K562 (cell line): ENCODE measurements around the gene OBSL1. TPM values are rescaled to one million over a fixed set of nuclear protein-coding genes. Genes with fewer than 3 reads are reported as not detected.
A peak's percentile ranks its signal among the peaks of the same experiment; 100 is the strongest.

ENCODE experiments used
- ATAC-seq: fragments of 200-7000 bp; cut with Tn5 transposase; 3 replicates; pipeline ENCODE4 v1.9.1; 2020; ENCODE audit warnings: moderate library complexity
- BruUV-seq: library from RNA; stranded (reverse); fragments of 400-500 nt; replicated peaks from 2 replicates; lab custom pipeline; 2021; lab: Mats Ljungman, UMichigan
- CTCF ChIA-PET: fragments of 300-600 bp; formaldehyde crosslinking; extraction: SDS; loops from one replicate; lab custom pipeline; 2021; ENCODE audit warnings: low intra/inter-chr PET ratio; lab: Yijun Ruan, JAX
- POLR2A ChIA-PET: fragments of 300-600, 350-650 bp; sonication (Branson Sonifier 250); formaldehyde crosslinking; extraction: SDS; loops from one replicate; lab custom pipeline; 2021; ENCODE audit warnings: antibody characterized with exemption, inconsistent platforms; lab: Yijun Ruan, JAX
- DNase-seq, 4 experiments: peaks; one replicate each; pipeline versions ENCODE4 v3.0.0 to v3.0.0-alpha.2; 2011 to 2018; ENCODE audit warnings: low spot score in 3 of 4, mixed read lengths in 3 of 4; ENCODE audit errors: extremely low read depth in 1 of 4
- FAIRE-seq: peaks from 2 replicates; lab custom pipeline; 2011; peaks lifted over from hg19 to GRCh38; lab: Jason Lieb, UNC
- H2AFZ ChIP-seq: 2 replicates; pipeline ENCODE4 v1.6.0; 2011; ENCODE audit warnings: low read depth, low read length, control low read depth, inconsistent platforms
- H3K27ac ChIP-seq: fragments of 200-600 bp; 3 replicates; pipeline ENCODE4 v1.8.0; 2011; ENCODE audit warnings: low read depth, mild to moderate bottlenecking, control low read depth, inconsistent platforms, low read length, moderate library complexity, mixed read lengths; ENCODE audit errors: extremely low read depth
- H3K27me3 ChIP-seq, 2 experiments: fragments of 300-600 bp in 1 of 2; 2 replicates in 1 of 2; 3 replicates in 1 of 2; pipeline versions ENCODE4 v1.6.0 to v1.8.0; 2011; ENCODE audit warnings: inconsistent platforms in 2 of 2, low read length in 2 of 2, mild to moderate bottlenecking in 1 of 2, mixed read lengths in 1 of 2, moderate library complexity in 1 of 2; ENCODE audit not compliant: control insufficient read depth in 2 of 2, insufficient read depth in 2 of 2
- H3K36me3 ChIP-seq: fragments of 300-600 bp; 3 replicates; pipeline ENCODE4 v1.8.0; 2011; ENCODE audit warnings: mild to moderate bottlenecking, low read length, inconsistent platforms; ENCODE audit not compliant: control insufficient read depth, insufficient read depth
- H3K4me1 ChIP-seq, 2 experiments: fragments of 200-600 bp in 1 of 2; replicated peaks in 1 of 2; 2 replicates in 1 of 2; 3 replicates in 1 of 2; pipeline versions ENCODE4 v1.5.1 to v1.8.0; 2011; ENCODE audit warnings: inconsistent platforms in 2 of 2, low read length in 2 of 2, mild to moderate bottlenecking in 1 of 2, mixed read lengths in 1 of 2, moderate library complexity in 1 of 2; ENCODE audit not compliant: control insufficient read depth in 2 of 2, insufficient read depth in 2 of 2
- H3K4me2 ChIP-seq: 2 replicates; pipeline ENCODE4 v1.6.1; 2011; ENCODE audit warnings: low read length, control low read depth, inconsistent platforms, mixed read lengths; ENCODE audit not compliant: insufficient read depth
- H3K4me3 ChIP-seq: fragments of 200-600 bp; sonication (generic), shearing (Covaris generic); 2 replicates; pipeline ENCODE4 v1.5.1; 2016; ENCODE audit warnings: control low read depth, inconsistent platforms
- H3K79me2 ChIP-seq: fragments of 200-600 bp; 3 replicates; pipeline ENCODE4 v1.8.0; 2011; ENCODE audit warnings: low read length, inconsistent platforms; ENCODE audit not compliant: control insufficient read depth, insufficient read depth
- H3K9ac ChIP-seq, 2 experiments: 2 replicates each; pipeline versions ENCODE4 v1.6.0 to v1.6.1; 2011; ENCODE audit warnings: low read depth in 2 of 2, low read length in 2 of 2, control low read depth in 1 of 2, inconsistent platforms in 1 of 2, mild to moderate bottlenecking in 1 of 2, mixed read lengths in 1 of 2; ENCODE audit not compliant: insufficient read depth in 1 of 2
- H3K9me1 ChIP-seq: one replicate; pipeline ENCODE4 v1.6.0; 2011; ENCODE audit warnings: inconsistent platforms, mild to moderate bottlenecking, low read length, moderate library complexity; ENCODE audit not compliant: control insufficient read depth, insufficient read depth
- H3K9me3 ChIP-seq: replicated peaks from 2 replicates; pipeline ENCODE4 v1.5.1; 2011; ENCODE audit warnings: low read depth, low read length, inconsistent platforms; ENCODE audit not compliant: control insufficient read depth, insufficient read depth
- H4K20me1 ChIP-seq: replicated peaks from 2 replicates; pipeline ENCODE4 v1.6.1; 2011; ENCODE audit warnings: low read length, inconsistent platforms, mixed read lengths; ENCODE audit not compliant: control insufficient read depth, insufficient read depth
- C11orf30 ChIP-seq: fragments of 450-650 bp; IDR thresholded peaks from 2 replicates; pipeline ENCODE4 v1.6.1; 2016; ENCODE audit warnings: low read depth, mild to moderate bottlenecking
- CC2D1A ChIP-seq: fragments of 450-650 bp; IDR thresholded peaks from 2 replicates; pipeline ENCODE4 v1.6.1; 2017; ENCODE audit warnings: mild to moderate bottlenecking
- GTF3C2 ChIP-seq: IDR thresholded peaks from 3 replicates; pipeline ENCODE4 v1.6.1; 2011; ENCODE audit warnings: borderline replicate concordance, mild to moderate bottlenecking, moderate library complexity; ENCODE audit not compliant: insufficient read length; ENCODE audit errors: extremely low read depth
- HMG20A ChIP-seq: fragments of 450-650 bp; formaldehyde crosslinking; conservative IDR thresholded peaks from 2 replicates; pipeline ENCODE4 v1.4.0; 2020; ENCODE audit warnings: mild to moderate bottlenecking, mixed read lengths
- NCOA6 ChIP-seq: fragments of 450-650 bp; IDR thresholded peaks from 2 replicates; pipeline ENCODE4 v1.6.1; 2017; ENCODE audit warnings: mild to moderate bottlenecking
- PHF20 ChIP-seq: fragments of 450-650 bp; IDR thresholded peaks from 2 replicates; pipeline ENCODE4 v1.6.1; 2018; ENCODE audit not compliant: partially characterized antibody
- RBM25 ChIP-seq: fragments of 200-400 bp; formaldehyde crosslinking; IDR thresholded peaks from 2 replicates; pipeline ENCODE4 v1.6.1; 2018; ENCODE audit warnings: low read length, low read depth, moderate library complexity; ENCODE audit not compliant: severe bottlenecking
- SMARCE1 ChIP-seq: fragments of 450-650 bp; IDR thresholded peaks from 2 replicates; pipeline ENCODE4 v1.7.1; 2016; ENCODE audit warnings: mild to moderate bottlenecking
- TCF7L2 ChIP-seq: fragments of 150-350 bp; IDR thresholded peaks from 2 replicates; pipeline ENCODE4 v1.6.1; 2016; ENCODE audit warnings: low read depth, mild to moderate bottlenecking, low read length, moderate library complexity
- TFE3 ChIP-seq: fragments of 450-650 bp; formaldehyde crosslinking; IDR thresholded peaks from 2 replicates; pipeline ENCODE4 v1.4.0; 2020; ENCODE audit warnings: mild to moderate bottlenecking, mixed read lengths
- ZNF780A ChIP-seq: fragments of 250-450 bp; sonication (Bioruptor Pico); IDR thresholded peaks from 2 replicates; pipeline ENCODE4 v1.5.0; 2021; ENCODE audit warnings: mild to moderate bottlenecking
- WGBS: fragments of 100-300 bp; shearing (Covaris generic); methylation state at CpG from one replicate; pipeline ENCODE4 v1.1.6; 2016; ENCODE audit warnings: low coverage, mixed read lengths; ENCODE audit not compliant: insufficient coverage; ENCODE audit errors: missing lambda C conversion rate; 5-methylcytosine and 5-hydroxymethylcytosine counted together
- in situ Hi-C: fragments of 300-500 bp; cut with MboI; formaldehyde crosslinking; loops from 4 replicates; pipeline ENCODE4 v1.15.0; 2018; ENCODE audit warnings: inconsistent platforms, mixed read lengths
- intact Hi-C: fragments of 100-400 bp; cut with micrococcal nuclease; formaldehyde crosslinking; loops from 2 replicates; pipeline ENCODE4 v1.14.2; 2022
- polyA plus RNA-seq, 8 experiments: library from polyadenylated mRNA; depleted of rRNA in 4 of 8; stranded (reverse) in 5 of 8; unstranded in 3 of 8; fragments of >200 nt; fragmentation: Nextera tagmentation in 2 of 8; fragmentation: Illumina TruSeq in 1 of 8; extraction: Ambion mirVana in 2 of 8; extraction: Trizol in 1 of 8; gene quantifications; 2 replicates each; pipeline versions ENCODE4 v1.2.1 to v1.2.3, GENCODE V29; 2011 to 2014; ENCODE audit warnings: inconsistent platforms in 1 of 8, missing spikeins in 1 of 8
- total RNA-seq, 7 experiments: library from RNA; depleted of rRNA in 6 of 7; stranded (reverse); fragments of >200 nt in 6 of 7; fragmentation: Illumina TruSeq in 2 of 7; extraction: Trizol in 2 of 7; gene quantifications; 2 replicates each; pipeline versions ENCODE4 v1.2.1 to v1.2.3, GENCODE V29; 2011 to 2021; ENCODE audit warnings: low replicate concordance in 1 of 7

The OBSL1 gene
- total and polyA plus RNA-seq, 9 of the 15 experiments (the other 6 are each of a cell fraction or from before 2014, with no cell fraction given), result 1.2 to 26.6 (median 8.6) TPM

- BruUV-seq, result no TSS peak
- no peak for FAIRE-seq
- POLR2A ChIA-PET, result interaction anchor here (0.6 to 3.6 kb wide), 3 partner anchors 9 to 190 kb away, joined by 3 to 16 read pairs (median 9); partner anchors contain the start of genes INHA and OBSL1
Measured at GRCh38 chr2:219561179-219562048, 9.9 kb downstream of the OBSL1 start.

More at GRCh38 chr2:219561179-219562048, 9.9 kb downstream of the OBSL1 start:
- DNase-seq (no peak), ATAC-seq (no peak)
- H3K4me2 ChIP-seq, result no peak overlapping the region
- no peaks in the 10 kb centered on the region for H3K36me3 ChIP-seq
- no peak for TF ChIP-seq SMARCE1
- TF ChIP-seq GTF3C2, result no peak
- no peak for TF ChIP-seq CC2D1A
- TF ChIP-seq TCF7L2, result no peak
- no peak for TF ChIP-seq PHF20
- TF ChIP-seq TFE3 (CRISPR knock-in tag), result no peak
- no peak for TF ChIP-seq HMG20A (CRISPR knock-in tag)
- no peak for TF ChIP-seq RBM25
- no peak for TF ChIP-seq C11orf30
- TF ChIP-seq NCOA6, result no peak
- no peak for TF ChIP-seq ZNF780A
- peak overlapping the region in 1 of 2 experiments; percentile 35; a peak in 1 of 4 replicates for H3K9ac ChIP-seq
- H3K79me2 ChIP-seq, result no peaks in the 10 kb centered on the region
- peaks cover 0 to 3% of the 10 kb centered on the region in 2 experiments; a peak in 3 of 5 replicates for H3K27me3 ChIP-seq
- intact Hi-C loops (loop anchor here (5.0 kb wide), 1 partner anchor 36 kb away; the partner anchor contains the start of gene STK11IP), in situ Hi-C loops (no loop called here)
- no peaks in the 10 kb centered on the region for H3K9me1 ChIP-seq
- WGBS, result 66% methylated on average over 14 of the region's 24 CpGs
- peaks cover 2 to 42% of the 10 kb centered on the region in 2 experiments; a peak in 3 of 5 replicates for H3K4me1 ChIP-seq
- no peaks in the 10 kb centered on the region for H3K9me3 ChIP-seq
- CTCF ChIA-PET, result no interaction called here
- H4K20me1 ChIP-seq, result no peaks in the 10 kb centered on the region
- no peak overlapping the region for H3K27ac ChIP-seq
- no peak overlapping the region for H3K4me3 ChIP-seq
- no peak overlapping the region for H2AFZ ChIP-seq
